Ascending aorta (tissue), 2 donors: ENCODE measurements around the gene CXCR3. TPM values are rescaled to one million over a fixed set of nuclear protein-coding genes. Genes with fewer than 3 reads are reported as not detected.

Experiments used
- DNase-seq, 2 donors: peaks; one replicate each; pipeline ENCODE4 v3.0.0-alpha.2; 2019; ENCODE audit warnings: low spot score in 2 of 2
- H3K27ac ChIP-seq, 2 donors: fragments of 200-600 bp; sonication (generic); one replicate each; pipeline ENCODE4 v1.5.1; 2016 to 2017; ENCODE audit warnings: mild to moderate bottlenecking in 1 of 2
- H3K27me3 ChIP-seq: fragments of 200-600 bp; sonication (generic); one replicate; pipeline ENCODE4 v1.5.1; 2017
- H3K36me3 ChIP-seq, 2 donors: fragments of 200-600 bp; sonication (generic); one replicate each; pipeline ENCODE4 v1.5.1; 2016
- H3K4me1 ChIP-seq, 2 donors: fragments of 200-600 bp; sonication (generic); one replicate each; pipeline ENCODE4 v1.5.1; 2016 to 2017; ENCODE audit warnings: mild to moderate bottlenecking in 1 of 2
- H3K4me3 ChIP-seq, 2 donors: fragments of 200-600 bp; sonication (generic); one replicate each; pipeline ENCODE4 v1.5.1; 2016 to 2017; ENCODE audit warnings: mild to moderate bottlenecking in 1 of 2
- H3K9me3 ChIP-seq, 2 donors: fragments of 200-600 bp; sonication (generic); one replicate each; pipeline ENCODE4 v1.5.1; 2016
- intact Hi-C: fragments of 100-400 bp; cut with DNase I; formaldehyde crosslinking; loops from one replicate; pipeline ENCODE4 v1.15.1; 2023
- total RNA-seq: library from RNA; depleted of rRNA; stranded (reverse); fragments of >200 nt; gene quantifications from one replicate; pipeline ENCODE4 v1.1.0, GENCODE V29; 2016
- TF ChIP-seq, protein P1 (sequence below), 3 experiments: fragments of 200-600 bp in 2 of 3; fragments of 450-650 bp in 1 of 3; sonication (generic) in 2 of 3; IDR thresholded peaks; one replicate each; pipeline ENCODE4 v1.5.1; 2016 to 2019; ENCODE audit warnings: antibody characterized with exemption in 3 of 3, mild to moderate bottlenecking in 1 of 3, moderate library complexity in 1 of 3

The CXCR3 gene
- total RNA-seq, 1 donor from 2014 or later, result not detected

DNA sequence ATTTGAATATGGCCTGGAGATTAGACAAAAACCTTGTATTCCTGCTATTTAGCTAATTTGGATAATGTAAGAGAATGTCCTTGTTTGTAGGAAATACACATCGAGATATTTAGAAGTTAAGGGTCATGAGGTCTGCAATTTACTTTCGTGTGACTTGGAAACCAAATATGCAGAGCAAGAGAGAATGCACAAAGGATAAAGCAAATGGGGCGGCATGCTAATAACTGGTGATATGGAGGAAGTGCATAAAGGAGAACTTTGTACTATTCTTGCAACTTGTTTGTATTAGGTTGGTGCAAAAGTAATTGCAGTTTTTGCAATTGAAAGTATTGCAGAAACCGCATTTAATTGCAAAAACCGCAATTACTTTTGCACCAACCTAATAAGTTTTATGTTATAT, 7.2 kb upstream of the CXCR3 start:
- H3K27ac ChIP-seq, result no peak overlapping the region
- TF ChIP-seq, protein P1, sequence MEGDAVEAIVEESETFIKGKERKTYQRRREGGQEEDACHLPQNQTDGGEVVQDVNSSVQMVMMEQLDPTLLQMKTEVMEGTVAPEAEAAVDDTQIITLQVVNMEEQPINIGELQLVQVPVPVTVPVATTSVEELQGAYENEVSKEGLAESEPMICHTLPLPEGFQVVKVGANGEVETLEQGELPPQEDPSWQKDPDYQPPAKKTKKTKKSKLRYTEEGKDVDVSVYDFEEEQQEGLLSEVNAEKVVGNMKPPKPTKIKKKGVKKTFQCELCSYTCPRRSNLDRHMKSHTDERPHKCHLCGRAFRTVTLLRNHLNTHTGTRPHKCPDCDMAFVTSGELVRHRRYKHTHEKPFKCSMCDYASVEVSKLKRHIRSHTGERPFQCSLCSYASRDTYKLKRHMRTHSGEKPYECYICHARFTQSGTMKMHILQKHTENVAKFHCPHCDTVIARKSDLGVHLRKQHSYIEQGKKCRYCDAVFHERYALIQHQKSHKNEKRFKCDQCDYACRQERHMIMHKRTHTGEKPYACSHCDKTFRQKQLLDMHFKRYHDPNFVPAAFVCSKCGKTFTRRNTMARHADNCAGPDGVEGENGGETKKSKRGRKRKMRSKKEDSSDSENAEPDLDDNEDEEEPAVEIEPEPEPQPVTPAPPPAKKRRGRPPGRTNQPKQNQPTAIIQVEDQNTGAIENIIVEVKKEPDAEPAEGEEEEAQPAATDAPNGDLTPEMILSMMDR (IDR thresholded peaks at IDR 0.05), result no peak
- intact Hi-C loops, result no loop called here

DNA sequence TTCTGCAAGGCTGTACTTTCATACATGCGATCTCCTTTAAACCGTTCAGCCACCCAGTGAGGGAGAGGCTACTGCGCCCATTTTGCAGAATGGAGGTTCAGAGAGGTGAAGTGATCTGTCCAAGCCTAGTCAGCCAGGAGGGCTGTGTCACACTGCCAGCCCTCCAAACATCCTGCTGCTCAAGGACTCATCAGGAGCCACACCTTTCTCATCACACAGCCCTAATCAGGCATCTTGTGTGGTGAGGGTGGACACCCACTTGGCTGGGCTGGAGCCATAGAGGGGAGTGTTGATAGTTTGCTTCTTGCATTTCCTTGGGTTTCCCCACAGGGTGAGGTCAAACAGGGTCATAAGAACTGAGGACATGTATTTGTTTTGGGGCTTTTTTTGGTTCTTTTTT, 5.4 kb upstream of the CXCR3 start:
- Histone ChIP-seq H3K27me3 (no peaks in the 10 kb centered on the region), H3K4me1 (peaks cover 0 to 6% of the 10 kb centered on the region in 2 donors), H3K36me3 (no peaks in the 10 kb centered on the region), H3K4me3 (no peak overlapping the region), H3K27ac (no peak overlapping the region), H3K9me3 (no peaks in the 10 kb centered on the region)
- DNase-seq, result no peak
- TF ChIP-seq, protein P1 (IDR thresholded peaks at IDR 0.05), result no peak
- intact Hi-C loops, result no loop called here

More for the DNA sequence above, 7.2 kb upstream of the CXCR3 start:
- Histone ChIP-seq H3K27me3 (no peaks in the 10 kb centered on the region), H3K4me3 (no peak overlapping the region), H3K36me3 (no peaks in the 10 kb centered on the region), H3K4me1 (peaks cover 0 to 6% of the 10 kb centered on the region in 2 donors), H3K9me3 (no peaks in the 10 kb centered on the region)
- no peak for DNase-seq

DNA sequence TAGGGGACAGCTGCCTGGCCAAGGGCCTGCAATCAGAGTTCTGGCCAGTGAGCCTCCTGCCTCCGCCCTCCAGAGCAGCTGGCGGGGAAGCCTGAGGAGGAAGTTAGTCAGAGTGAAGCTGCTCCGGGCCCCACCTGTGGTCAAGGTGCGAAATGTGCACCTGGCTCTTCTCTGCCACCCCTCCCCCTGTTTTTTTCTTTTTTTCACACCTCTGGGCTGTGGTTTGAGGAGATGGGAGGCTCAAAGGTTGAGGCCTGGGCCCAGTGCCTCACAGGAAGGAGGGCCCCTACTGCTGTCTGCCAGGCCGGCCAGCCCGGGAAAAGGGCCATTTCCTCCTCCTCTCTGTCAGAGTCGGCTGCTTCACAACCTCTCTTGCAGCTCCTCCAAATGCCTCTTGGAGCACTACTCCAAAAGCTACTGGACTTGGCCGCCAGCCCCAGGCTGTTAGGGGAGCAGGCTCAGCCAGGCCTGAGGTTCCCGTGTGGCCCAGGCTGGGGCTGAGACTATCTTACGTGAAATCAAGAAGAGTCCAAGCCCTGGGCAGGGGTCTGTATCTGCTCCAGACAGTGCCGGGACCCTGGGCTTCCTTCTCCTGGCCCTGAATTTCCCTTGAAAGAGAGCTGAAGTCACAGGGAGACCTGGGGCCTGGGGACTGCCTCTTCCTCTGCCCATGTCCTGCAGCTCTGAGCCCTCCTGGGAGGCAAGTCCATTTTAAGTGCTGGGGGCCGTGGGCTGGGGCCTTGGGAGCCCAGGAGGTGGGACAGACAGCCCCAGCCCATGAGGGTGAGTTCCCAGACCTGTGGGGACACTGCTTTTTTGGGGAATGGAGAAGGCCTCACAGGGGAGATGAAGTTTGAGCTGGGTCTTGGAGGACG, 4.5 kb upstream of the CXCR3 start:
- TF ChIP-seq, protein P1 (IDR thresholded peaks at IDR 0.05), result peak in 2 of 3 experiments; percentile 14 to 28
- intact Hi-C loops, result no loop called here
- no peaks in the 10 kb centered on the region for H3K36me3 ChIP-seq
- peak in 1 of 2 donors; percentile 85 for DNase-seq
- H3K9me3 ChIP-seq, result no peaks in the 10 kb centered on the region
- peak overlapping the region; percentile 50 to 67 for H3K27ac ChIP-seq
- H3K4me3 ChIP-seq, result no peak overlapping the region
- peaks cover 0 to 6% of the 10 kb centered on the region in 2 donors for H3K4me1 ChIP-seq
- no peaks in the 10 kb centered on the region for H3K27me3 ChIP-seq

DNA sequence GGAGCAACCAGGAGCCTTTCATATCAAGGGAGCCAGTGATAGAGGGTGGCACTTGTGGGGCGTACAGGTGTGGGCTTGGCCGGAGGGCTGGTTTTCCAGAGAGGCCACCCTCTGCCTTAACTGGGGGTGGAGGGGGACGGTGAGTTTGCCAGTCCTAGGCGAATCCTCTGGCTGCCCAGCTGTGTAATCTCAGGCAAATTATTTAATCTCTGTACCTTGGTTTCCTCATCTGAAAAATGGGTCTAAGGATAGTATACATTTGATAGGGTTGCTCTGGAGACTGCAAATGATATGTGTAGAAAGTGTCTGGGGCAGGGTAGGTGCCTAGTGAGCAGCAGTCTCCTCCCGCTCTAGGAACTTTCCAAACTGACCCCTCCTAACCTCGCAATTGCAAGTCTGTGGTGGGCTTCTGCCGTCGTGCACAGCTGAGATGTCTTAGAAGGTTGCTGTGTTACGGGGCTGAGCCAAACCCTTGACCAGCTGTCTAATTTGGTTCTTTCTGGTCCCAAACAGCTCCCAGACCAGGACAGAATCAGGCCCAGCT, 3.8 kb upstream of the CXCR3 start:
- no peak for DNase-seq
- Histone ChIP-seq H3K27ac (peak overlapping the region; percentile 50 to 67), H3K4me3 (no peak overlapping the region), H3K9me3 (no peaks in the 10 kb centered on the region), H3K27me3 (no peaks in the 10 kb centered on the region), H3K4me1 (peaks cover 0 to 6% of the 10 kb centered on the region in 2 donors), H3K36me3 (no peaks in the 10 kb centered on the region)
- intact Hi-C loops, result no loop called here
- TF ChIP-seq, protein P1 (IDR thresholded peaks at IDR 0.05), result no peak

DNA sequence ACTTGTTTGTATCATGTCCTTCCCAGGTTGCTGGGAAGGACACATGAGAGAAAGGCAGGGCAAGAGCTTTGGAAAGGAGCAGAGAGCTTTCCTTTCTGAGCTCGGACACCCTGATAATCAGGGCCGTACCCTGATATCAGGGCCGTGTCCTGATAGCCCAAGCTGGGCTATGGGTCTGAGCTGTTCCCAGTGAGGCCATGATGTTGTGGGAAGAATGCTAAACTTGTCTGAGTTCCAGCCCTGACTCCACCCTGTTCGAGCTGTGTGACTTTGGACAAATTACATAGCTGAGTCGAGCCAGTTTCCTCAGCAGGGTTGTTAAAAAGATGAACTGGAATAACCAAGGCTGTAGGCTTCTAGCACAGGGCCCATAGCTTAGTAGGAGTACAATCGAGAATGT, 3.3 kb upstream of the CXCR3 start:
- peak in 1 of 2 donors; percentile 59 for DNase-seq
- intact Hi-C loops, result no loop called here
- TF ChIP-seq, protein P1 (IDR thresholded peaks at IDR 0.05), result no peak

More for the DNA sequence above, 3.3 kb upstream of the CXCR3 start:
- H3K4me3 ChIP-seq, result no peak overlapping the region
- H3K36me3 ChIP-seq, result no peaks in the 10 kb centered on the region
- H3K4me1 ChIP-seq, result peaks cover 0 to 6% of the 10 kb centered on the region in 2 donors
- no peaks in the 10 kb centered on the region for H3K27me3 ChIP-seq
- H3K9me3 ChIP-seq, result no peaks in the 10 kb centered on the region
- peak overlapping the region; percentile 13 to 67 for H3K27ac ChIP-seq
